HTR-8/SVneo (cell line): Measurements from ENCODE around the gene MYOT.

Source experiments
- DNase-seq: peaks from one replicate; pipeline ENCODE4 v3.0.0; 2011; ENCODE audit warnings: low spot score, mixed read lengths; ENCODE audit not compliant: insufficient read length
- FAIRE-seq: peaks from 2 replicates; lab custom pipeline; 2011; peaks lifted over from hg19 to GRCh38; lab: Jason Lieb, UNC

The MYOT gene

DNA sequence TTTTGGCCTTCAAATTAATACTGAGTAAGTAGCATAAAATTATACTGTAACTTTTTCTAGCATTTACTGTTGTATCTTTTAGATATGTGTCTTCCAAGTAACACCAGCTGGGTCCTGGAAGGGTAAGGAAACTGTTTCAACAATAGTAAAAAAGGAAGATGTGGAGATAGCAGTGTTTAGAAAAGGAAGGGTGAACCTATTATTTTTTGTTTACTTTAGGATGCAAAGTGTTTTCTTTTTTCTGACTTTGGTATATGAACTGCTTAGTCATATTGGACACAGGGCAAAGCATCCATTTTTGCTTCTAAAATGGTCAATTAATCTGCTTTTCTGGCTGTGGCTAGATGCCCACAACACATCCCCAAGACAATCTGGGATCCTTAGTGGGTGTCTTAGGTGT, 26.9 kb downstream of the MYOT start:
- DNase-seq (no peak), FAIRE-seq (no peak)

DNA sequence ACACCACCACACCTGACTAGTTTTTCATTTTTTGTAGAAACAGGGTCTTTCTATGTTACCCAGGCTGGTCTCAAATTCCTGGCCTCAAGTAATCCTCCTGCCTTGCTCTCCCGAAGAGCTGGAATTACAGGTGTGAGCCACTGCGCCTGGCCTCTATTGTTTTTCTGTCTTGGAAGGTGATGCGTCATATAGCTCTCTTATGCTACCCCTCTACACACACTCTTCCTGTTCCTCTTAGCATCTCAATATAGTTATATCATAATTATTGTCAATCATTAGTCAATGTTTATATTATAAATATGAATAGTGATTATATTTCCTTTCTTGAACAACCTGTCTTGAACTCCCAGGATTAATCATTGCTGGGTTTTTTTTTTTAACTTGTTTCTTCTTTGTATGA, 28.9 kb downstream of the MYOT start:
- FAIRE-seq: no peak
- no peak for DNase-seq

DNA sequence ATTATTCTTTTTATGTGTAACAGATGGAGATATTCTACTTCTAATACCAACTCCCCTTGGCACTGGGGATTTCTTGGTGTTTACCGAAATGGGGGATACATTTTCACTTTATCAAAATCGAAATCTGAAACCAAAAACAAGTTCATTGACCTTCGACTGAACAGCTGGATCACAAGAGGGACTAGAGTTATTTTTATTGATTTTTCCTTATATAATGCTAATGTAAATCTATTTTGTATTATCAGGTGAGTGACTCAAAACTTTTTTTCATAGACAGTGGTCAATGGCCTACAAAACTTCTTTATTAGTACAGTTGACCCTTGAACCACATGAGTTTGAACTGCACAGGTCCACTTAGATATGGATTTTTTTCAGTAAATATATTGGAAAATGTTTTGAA, 31.8 kb downstream of the MYOT start:
- DNase-seq: no peak
- FAIRE-seq: no peak

DNA sequence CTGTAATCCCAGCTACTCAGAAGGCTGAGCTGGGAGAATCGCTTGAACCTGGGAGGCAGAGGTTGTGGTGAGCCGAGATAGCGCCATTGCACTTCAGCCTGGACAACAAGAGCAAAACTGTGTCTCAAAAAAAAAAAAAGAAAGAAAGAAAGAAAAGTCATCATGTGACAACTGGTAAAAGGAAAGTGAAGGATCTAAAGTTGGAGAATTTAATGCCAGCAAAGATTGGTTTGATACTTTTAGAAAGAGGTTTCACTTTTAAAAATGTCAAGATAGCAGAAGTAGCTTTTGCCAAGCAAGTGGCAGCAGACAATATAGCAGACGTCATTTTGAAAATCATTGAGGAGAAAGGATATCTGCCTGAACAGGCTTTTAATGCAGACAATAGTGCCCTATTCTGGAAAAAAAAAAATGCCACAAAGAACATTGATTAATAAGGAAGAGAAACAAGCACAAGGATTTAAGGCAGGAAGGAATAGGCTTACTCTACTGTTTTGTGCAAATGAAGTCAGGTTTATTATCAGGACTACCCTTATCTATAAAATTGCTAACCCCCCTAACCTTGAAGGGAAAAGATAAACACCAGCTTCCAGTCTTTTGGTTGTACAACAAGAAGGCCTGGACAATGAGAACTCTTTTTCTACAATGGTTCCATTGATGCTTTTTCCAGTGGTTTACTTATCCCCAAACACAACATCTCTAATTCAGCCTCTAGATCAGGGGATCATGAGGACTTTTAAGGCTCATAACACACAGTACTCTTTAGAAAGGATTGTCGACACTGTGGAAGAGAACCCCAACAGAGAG, 33.6 kb downstream of the MYOT start:
- FAIRE-seq: no peak

DNA sequence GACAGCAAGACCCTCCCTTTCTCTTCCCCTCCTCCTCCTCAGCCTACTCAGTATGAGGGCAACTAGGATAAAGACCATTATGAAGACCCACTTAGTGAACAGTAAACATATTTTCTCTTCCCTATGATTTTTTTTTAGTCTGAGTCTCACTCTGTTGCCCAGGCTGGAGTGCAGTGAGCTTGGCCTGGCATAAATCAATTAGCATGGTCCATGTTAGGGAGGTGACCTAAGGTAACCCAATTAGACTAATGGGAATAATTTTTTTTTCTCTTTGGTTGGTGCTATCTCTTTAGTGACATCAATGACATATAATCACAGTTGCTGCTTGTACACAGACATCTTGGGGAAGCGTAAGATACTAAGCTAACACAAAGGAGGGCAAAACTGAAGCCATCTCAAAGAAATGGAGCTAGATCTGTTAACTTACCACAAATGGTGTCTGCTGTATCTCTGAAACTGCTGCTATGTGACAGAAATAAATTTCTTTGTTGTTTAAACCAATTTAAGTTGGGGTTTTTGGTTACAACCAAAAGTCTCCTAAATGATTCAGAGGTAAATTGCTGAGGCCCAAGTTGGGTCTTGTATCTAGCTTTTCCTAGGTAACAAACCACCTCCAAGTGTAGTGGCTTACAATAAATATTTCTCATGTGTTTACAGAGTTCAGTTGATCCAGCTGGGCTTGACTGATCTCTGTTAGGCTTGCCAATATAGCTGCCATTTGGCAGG, 34.9 kb downstream of the MYOT start:
- FAIRE-seq (no peak), DNase-seq (no peak)

More for the DNA sequence above, 33.6 kb downstream of the MYOT start:
- no peak for DNase-seq

DNA sequence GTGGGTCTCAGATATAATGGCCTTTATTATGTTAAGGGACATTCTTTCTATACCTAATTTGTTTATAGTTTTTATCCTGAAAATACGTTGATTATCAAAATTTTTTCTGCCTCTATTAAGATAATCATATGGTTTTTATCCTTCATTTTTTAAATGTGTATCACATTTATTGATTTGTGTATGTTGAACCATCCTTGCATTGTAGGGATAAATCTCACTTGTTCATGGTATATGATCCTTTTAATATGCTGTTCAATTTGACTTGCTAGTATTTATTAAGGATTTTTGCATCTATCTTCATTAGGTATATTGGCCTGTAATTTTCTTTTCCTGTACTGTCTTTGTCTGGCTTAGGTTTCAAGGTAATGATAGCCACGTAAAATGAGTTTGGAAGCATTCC, 47.1 kb downstream of the MYOT start:
- DNase-seq (no peak), FAIRE-seq (no peak)

DNA sequence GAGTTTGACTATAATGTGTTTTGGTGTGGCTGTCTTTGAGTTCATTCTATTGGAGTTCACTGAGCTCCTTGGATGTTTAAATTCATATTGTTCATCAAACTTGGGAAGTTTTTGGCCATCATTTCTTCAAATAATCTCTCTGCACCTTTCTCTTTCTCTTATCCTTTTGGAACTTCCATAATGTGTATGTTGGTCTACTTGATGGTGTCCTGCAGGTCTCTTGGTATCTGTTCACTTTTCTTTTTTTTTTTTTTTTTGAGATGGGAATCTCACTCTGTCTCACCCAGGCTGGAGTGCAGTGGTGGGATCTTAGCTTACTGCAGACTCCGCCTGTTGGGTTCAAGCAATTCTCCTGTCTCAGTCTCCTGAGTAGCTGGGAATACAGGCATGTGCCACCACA, 49.3 kb downstream of the MYOT start:
- FAIRE-seq: no peak

DNA sequence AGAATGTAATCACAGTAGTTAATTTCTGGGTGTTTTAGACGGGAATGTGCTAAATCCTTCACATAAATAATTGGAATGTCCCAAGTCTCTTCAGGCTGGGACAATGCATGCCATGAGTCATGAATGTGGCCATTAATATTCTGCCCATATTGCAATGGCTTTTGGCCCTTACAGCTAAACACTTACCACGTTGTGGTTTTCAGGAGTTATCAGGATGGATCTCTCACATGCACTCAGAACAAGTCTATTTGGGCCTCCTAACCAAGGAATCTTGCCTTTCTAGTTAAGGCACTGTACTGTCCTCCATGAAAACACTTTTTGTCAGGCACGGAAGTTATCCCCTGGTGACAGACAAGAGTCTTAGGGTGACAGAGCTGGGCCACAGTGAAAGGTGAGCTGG, 54.3 kb downstream of the MYOT start:
- no peak for FAIRE-seq

More for the DNA sequence above, 49.3 kb downstream of the MYOT start:
- DNase-seq: no peak

DNA sequence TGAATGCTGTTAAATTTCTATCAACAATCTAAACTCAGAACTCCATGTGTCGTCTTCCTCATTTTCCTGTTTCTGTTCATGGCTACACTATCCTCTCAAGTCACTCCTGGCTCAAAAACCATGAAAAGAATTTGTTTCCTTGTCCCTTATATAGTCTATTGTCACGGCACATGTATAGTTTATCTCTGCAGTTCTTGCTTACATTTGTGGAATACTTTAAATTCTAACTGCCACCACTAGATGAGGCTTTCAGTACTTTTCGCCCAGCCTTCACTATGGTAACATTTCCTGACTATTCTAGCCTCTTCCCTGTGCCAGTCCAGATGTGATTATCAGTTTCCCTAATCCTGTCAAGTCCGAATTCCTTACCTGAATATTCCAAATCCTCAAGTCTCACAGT, 56.2 kb downstream of the MYOT start:
- DNase-seq (no peak), FAIRE-seq (peak; percentile 13)

More for the DNA sequence above, 54.3 kb downstream of the MYOT start:
- no peak for DNase-seq

DNA sequence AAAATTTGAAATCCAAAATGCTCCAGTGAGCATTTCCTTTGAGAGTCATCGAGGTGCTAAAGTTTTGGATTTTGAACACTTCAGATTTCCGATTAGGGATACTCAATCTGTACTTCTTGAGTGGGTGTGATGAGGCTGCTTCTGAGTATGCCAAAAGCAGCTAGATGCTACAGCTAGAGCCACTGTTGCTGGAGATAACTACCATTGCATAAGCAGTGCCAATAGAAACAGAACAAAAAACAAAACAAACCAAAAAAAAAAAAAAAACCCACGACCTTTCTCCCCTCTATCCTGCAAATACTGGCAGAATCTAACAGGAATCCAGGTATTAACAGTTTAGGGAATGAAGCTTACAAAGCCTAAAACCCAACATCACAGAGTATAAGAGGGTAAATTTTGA, 65.1 kb downstream of the MYOT start:
- DNase-seq: no peak
- no peak for FAIRE-seq

DNA sequence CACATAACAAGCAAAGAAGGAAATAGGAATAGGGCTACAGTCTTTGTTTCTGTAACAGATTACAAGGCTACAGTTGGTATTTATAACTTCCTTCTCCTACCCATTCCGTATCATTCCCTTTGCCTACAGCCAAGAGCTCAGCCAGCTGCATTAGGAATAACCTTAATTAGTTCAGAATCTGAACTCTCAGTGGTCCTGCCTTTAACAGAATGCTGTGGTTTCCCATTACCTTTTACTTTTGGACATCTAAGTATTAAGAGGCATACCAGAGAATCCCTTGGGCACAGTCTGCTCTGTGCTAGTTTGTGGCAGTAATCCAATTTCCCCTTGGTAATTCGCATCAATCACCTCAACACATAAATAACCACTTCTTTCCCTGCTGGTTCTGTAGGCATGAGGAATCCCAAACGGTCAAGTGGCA, 65.8 kb downstream of the MYOT start:
- DNase-seq (no peak), FAIRE-seq (no peak)

DNA sequence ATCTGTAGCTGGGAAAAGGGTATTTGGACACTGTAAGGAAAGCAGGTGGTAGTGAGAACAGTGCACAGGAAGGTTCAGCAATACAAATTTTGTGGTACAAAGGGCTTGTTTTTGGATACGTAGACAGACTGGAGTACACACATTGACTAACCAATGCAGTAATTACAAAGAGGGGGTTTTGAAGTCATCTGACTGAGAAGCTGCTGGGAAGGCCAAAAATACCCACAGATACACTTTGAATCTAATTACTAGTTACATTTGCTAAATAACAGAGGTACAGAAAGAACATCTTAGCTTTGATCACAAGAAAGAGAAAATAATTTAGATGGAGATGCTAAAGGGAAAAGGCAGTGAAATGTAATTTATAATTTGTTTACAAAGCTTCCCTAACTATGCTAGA, 67.5 kb downstream of the MYOT start:
- DNase-seq (no peak), FAIRE-seq (no peak)

DNA sequence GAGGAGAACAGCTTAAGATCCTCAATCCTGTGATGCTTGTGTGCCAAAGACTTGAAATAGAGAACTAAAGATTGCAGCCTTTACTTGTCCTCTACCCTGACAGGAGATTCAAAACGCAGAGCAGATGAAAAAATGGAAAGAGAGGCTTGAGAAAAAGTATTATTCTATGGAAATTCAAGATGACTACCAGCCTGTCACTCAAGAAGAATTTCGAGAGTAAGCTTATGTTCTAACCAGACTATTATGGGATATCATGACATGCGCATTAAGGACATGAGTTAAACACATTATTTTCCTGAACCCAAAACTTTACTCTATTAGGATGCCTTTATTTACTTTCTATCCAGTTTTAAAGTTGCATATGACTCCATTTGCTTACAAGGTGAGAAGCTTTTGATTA, 68.0 kb downstream of the MYOT start:
- no peak for FAIRE-seq

More for the DNA sequence above, 68.0 kb downstream of the MYOT start:
- DNase-seq: no peak
